Stimulated activated CD8-positive, alpha-beta memory T cell treated with anti-CD3 and anti-CD28 coated beads, Interleukin-15, amount 100 ng/mL, for 4 hours (primary cell): ENCODE measurements around the gene ACBD3.
A peak's percentile ranks its signal among the peaks of the same experiment; 100 is the strongest.

Source experiments
- DNase-seq, 2 donors: peaks; one replicate each; pipeline ENCODE4 v3.0.0-alpha.2; 2020; ENCODE audit warnings: low read depth in 2 of 2

ACBD3 gene

GRCh38 chr1:226111883-226112261 lies 74.7 kb downstream of the ACBD3 start:
- no peak for DNase-seq

GRCh38 chr1:226111098-226111882 lies 75.3 kb downstream of the ACBD3 start:
- no peak for DNase-seq

DNA sequence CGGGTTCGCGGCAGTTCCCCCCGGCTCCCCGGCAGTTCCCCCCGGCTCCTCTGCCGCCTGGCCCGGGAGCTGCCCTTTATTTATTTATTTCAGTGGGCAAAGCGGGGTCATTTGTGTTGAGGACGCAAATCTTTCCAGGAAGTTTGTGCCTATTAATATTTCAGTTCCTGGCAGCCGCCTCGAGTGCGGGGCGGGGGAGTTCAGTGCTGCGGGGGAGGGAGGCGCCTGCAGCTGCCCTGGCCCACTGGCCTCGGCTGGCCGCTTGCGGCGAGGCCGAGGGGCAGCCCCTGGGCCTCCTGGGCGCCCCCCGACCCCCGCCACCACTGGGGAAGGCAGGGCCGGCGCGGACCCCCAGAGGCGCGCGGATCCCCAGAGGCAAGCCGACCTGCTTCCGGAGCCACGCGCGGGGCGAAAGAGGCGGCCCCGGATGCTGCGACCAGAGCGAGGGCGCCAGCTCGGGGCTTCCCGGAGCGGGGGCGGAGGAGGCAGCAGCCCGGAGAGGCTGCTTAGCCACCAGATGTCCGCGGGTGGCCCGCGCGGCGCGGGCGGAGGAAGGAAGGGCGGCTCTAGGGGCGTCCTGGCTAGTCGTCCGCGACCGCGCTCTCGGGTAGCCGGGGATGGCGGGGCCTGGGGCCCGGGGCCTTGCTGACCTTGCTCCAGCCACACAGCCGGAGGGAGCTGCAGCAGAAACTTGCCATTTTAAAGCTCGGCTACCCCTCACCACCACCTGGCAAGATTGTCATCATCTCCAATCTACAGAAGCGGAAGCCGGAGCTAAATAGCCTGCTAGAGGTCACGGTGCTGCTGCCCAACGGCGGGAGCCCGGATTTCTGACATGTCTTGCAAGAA lies 76.1 kb downstream of the ACBD3 start:
- DNase-seq, result peak; percentile 39 to 63

DNA sequence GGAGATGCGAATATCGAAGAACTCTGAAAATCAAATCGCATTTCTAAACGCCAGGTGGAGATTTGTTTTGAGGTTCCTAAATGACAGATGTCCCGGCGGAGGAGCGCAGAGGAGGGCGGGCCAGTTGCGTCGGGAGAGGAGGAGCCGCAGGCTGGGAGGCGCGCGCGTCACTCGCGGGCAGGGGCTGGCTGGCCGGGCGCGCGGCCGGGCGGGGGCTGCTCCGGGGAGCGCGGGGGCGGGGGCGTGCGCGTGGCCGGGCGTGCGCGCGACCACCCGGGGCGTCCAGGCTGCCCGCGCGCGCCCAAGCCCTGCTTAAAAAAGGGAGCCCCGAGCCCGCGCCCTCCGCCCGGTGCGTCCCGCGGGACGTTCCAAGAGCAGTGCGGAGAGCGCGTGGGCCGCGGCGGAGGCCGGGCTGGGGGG lies 76.7 kb downstream of the ACBD3 start:
- peak; percentile 56 to 65 for DNase-seq

GRCh38 chr1:226108935-226109828 lies 77.4 kb downstream of the ACBD3 start:
- no peak for DNase-seq

GRCh38 chr1:226107471-226108460 lies 78.8 kb downstream of the ACBD3 start:
- DNase-seq, result no peak

DNA sequence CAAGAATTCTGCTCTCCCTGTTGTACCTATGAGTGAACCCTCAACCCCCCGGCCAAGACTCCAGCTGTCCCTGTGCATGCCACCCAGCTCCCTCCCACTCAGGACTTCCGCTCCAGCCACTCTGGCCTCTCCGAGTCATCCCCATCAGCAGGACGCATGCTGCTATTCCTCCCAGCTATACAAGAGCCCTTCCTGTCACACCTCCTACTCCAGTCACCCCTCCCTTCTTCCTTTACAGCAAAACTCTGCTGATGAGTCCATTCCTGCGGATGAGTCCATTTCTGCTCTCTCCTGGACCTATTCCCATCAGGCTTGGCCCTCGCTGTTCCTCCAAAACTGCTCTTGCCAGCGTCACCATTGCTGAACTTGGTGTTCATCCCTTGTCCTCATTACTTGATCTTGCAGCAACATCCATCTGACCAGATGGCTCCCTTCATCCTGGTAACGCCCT lies 81.8 kb downstream of the ACBD3 start:
- no peak for DNase-seq

- no peak for DNase-seq
Observed at GRCh38 chr1:226100436-226101391, 85.8 kb downstream of the ACBD3 start.

GRCh38 chr1:226098870-226099835 lies 87.4 kb downstream of the ACBD3 start:
- DNase-seq, result no peak

DNA sequence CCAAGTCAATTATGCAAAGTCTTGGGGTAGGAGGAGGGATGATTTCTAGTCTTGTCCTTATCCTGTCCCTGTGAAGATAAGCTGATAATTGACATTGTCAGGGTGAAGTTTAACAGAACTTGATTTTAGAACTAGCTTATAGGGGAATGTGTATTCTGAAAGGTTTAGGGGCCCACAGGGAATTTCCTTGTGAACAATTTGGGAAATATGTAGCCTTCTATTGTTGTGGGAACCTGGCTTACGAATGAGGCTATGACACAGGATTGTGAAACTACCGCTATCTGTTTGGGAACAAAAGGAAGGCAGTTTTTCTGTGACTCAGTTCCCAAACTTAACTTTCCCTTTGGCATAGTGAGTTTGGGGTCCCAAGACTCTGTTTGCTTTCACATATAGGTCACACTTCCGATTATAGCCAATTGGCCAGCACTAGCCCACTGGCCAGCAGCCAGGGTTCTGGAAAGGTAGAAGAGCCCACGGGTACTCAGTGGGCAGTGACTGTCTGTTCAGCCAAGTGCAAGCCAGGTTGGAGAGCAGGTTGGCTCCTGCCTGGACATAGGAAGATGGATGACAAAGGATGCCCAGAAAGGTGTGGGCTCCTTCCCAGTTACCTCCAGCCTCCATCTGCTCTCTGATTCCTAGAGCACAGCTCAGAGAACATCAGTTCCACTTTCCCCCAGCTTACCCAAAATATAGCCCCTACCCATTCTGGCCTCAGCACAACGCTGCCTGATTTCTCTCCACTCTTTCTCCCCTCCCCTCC lies 88.5 kb downstream of the ACBD3 start:
- DNase-seq, result no peak

DNA sequence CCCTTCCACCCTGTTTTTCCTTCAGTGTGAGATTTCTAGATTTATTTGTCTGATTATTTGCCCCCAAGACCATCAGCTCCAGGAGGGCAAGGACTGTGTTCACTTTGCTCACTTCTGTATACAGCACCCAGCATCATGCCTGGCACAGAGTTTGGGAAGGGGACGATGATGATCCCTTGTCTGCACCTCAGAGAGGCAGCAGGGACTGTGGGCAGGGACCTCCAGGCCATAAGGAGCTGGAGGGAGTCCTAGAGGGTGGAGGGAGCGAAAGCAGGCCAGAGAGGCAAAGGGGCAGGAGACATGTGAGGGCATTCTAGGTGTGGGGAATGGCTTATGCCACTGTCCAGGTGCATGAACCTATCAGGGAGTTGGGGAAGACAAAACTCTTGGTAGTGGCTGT lies 91.3 kb downstream of the ACBD3 start:
- DNase-seq, result no peak
